Thoracic aorta (tissue), 2 donors: ENCODE results near the gene DCC. TPM values are rescaled to one million over a fixed set of nuclear protein-coding genes. Genes with fewer than 3 reads are reported as not detected.
"Not testable (repeated sequence)": the region's sequence is repeated elsewhere in the genome, so short reads cannot be mapped to it uniquely, and the experiment has no call there.

ENCODE experiments used
- ATAC-seq: fragments of 150-250 bp; one replicate; pipeline ENCODE4 v1.8.0; 2017; ENCODE audit warnings: low read depth; ENCODE audit not compliant: insufficient number of reproducible peaks, low FRiP score
- DNase-seq: peaks from one replicate; pipeline ENCODE4 v3.0.0-alpha.2; 2020; ENCODE audit warnings: low spot score
- H3K27ac ChIP-seq, 2 donors: fragments of 200-600 bp; sonication (generic); 1 replicate in 1 of 2; 2 replicates in 1 of 2; pipeline ENCODE4 v1.5.1; 2016; ENCODE audit warnings: mild to moderate bottlenecking in 2 of 2, moderate library complexity in 2 of 2
- H3K27me3 ChIP-seq: fragments of 200-600 bp; sonication (generic); replicated peaks from 2 replicates; pipeline ENCODE4 v1.6.0; 2016; ENCODE audit warnings: mild to moderate bottlenecking; ENCODE audit not compliant: insufficient read depth
- H3K36me3 ChIP-seq: fragments of 200-600 bp; sonication (generic); one replicate; pipeline ENCODE4 v1.5.1; 2016
- H3K4me1 ChIP-seq, 2 donors: fragments of 200-600 bp; sonication (generic); 1 replicate in 1 of 2; 2 replicates in 1 of 2; pipeline versions ENCODE4 v1.5.1 to v1.6.0; 2016; ENCODE audit warnings: low read depth in 2 of 2, mild to moderate bottlenecking in 1 of 2; ENCODE audit not compliant: control insufficient read depth in 1 of 2
- H3K4me3 ChIP-seq: fragments of 200-600 bp; sonication (generic); 2 replicates; pipeline ENCODE4 v1.5.1; 2016; ENCODE audit warnings: mild to moderate bottlenecking
- H3K9me3 ChIP-seq: fragments of 200-600 bp; sonication (generic); 2 replicates; pipeline ENCODE4 v1.5.1; 2016
- total RNA-seq, 2 donors: library from RNA; depleted of rRNA; stranded (reverse); fragments of >200 nt; gene quantifications; one replicate each; pipeline versions ENCODE4 v1.1.0 to v1.2.3, GENCODE V29; 2016
- TF ChIP-seq, protein P1 (sequence below): fragments of 200-600 bp; sonication (generic); IDR thresholded peaks from one replicate; pipeline ENCODE4 v1.5.1; 2019; ENCODE audit warnings: antibody characterized with exemption

DCC gene
- total RNA-seq, 2 donors from 2014 or later, result not detected

DNA sequence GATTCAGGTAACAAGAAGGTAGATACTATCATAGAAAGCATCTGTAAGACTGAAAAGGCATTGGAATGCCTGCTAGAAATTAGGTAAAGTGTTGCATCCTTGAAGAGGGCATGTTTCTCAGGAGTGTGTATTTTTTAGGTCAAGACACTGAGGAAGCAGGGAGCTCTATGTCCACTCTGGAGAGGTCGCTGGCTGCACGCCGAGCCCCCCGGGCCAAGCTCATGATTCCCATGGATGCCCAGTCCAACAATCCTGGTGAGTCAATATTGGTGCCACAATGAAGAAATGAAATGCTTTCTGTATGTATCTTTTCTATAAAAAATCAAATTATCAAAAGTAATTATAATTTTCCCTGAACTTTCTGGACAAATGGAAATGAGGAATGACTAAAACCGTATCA lies 1127.8 kb downstream of the DCC start:
- Histone ChIP-seq H3K9me3 (no peaks in the 10 kb centered on the region), H3K36me3 (no peaks in the 10 kb centered on the region), H3K4me1 (no peaks in the 10 kb centered on the region), H3K4me3 (no peak overlapping the region), H3K27ac (no peak overlapping the region), H3K27me3 (no peaks in the 10 kb centered on the region)
- DNase-seq (no peak), ATAC-seq (no peak)
- TF ChIP-seq, protein P1, sequence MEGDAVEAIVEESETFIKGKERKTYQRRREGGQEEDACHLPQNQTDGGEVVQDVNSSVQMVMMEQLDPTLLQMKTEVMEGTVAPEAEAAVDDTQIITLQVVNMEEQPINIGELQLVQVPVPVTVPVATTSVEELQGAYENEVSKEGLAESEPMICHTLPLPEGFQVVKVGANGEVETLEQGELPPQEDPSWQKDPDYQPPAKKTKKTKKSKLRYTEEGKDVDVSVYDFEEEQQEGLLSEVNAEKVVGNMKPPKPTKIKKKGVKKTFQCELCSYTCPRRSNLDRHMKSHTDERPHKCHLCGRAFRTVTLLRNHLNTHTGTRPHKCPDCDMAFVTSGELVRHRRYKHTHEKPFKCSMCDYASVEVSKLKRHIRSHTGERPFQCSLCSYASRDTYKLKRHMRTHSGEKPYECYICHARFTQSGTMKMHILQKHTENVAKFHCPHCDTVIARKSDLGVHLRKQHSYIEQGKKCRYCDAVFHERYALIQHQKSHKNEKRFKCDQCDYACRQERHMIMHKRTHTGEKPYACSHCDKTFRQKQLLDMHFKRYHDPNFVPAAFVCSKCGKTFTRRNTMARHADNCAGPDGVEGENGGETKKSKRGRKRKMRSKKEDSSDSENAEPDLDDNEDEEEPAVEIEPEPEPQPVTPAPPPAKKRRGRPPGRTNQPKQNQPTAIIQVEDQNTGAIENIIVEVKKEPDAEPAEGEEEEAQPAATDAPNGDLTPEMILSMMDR, result no peak

DNA sequence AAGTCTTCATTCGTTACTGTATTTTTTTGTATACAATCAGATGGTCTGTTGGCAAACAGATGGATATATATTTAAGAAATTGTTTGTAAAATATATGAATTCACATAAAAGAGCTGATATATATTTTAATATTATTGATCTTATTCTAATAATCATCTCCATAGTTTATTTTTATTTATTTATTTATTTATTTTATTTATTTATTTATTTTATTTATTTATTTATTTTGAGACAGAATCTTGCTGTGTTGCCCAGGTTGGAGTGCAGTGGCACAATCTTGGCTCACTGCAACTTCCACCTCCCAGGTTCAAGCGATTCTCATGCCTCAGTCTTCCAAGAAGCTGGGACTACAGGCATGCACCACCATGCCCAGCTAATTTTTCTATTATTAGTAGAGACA lies 1128.2 kb downstream of the DCC start:
- not testable (repeated sequence) for H3K36me3 ChIP-seq, H3K27ac ChIP-seq, ATAC-seq, DNase-seq, H3K4me3 ChIP-seq, H3K27me3 ChIP-seq, H3K9me3 ChIP-seq, H3K4me1 ChIP-seq

DNA sequence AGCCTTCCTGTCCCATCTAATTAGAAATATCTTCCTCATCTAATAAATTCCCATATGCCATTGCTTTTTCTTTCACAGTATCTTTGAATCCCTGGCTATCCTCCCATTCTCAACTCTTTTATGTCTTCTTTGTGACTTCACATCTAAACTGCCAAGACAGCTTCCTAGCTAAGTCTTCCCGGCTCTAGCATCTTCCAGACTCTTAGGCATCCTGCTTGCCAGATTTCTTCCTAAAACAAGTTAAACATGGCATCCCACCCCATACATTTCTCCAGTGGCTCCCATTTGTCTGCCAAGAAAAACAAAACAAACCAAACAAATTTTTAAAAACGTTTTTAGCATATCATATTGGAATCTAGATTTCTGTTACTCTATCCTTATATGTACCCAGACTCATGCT lies 1132.5 kb downstream of the DCC start:
- ATAC-seq, result no peak
- no peak for DNase-seq
- no peaks in the 10 kb centered on the region for H3K27me3 ChIP-seq

DNA sequence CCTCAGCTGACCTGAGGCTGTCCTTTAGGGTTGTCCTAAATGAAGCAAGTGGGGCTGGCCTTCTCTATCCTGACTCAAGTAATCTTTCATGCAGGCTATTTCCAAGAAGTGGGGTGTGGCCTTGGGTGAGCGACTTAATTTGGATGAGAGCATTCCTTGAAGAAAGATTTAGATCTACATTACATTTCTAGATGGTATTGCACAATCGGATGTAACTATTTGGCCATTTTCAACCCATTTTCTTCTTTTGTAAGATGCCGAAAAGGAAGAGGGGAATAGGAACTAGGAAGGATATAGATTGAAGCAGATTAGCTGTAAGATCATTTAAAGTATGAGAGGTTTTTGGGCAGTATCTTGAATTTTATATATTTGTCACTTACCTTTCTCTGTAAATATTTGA lies 1138.2 kb downstream of the DCC start:
- Histone ChIP-seq H3K9me3 (no peaks in the 10 kb centered on the region), H3K27ac (no peak overlapping the region), H3K36me3 (no peaks in the 10 kb centered on the region), H3K4me3 (no peak overlapping the region), H3K27me3 (no peaks in the 10 kb centered on the region), H3K4me1 (no peaks in the 10 kb centered on the region)
- no peak for DNase-seq
- TF ChIP-seq, protein P1, result no peak
- no peak for ATAC-seq

More for the DNA sequence above, 1132.5 kb downstream of the DCC start:
- no peak overlapping the region for H3K27ac ChIP-seq
- no peaks in the 10 kb centered on the region for H3K9me3 ChIP-seq
- no peaks in the 10 kb centered on the region for H3K36me3 ChIP-seq
- TF ChIP-seq, protein P1, result no peak
- H3K4me3 ChIP-seq, result no peak overlapping the region
- no peaks in the 10 kb centered on the region for H3K4me1 ChIP-seq

DNA sequence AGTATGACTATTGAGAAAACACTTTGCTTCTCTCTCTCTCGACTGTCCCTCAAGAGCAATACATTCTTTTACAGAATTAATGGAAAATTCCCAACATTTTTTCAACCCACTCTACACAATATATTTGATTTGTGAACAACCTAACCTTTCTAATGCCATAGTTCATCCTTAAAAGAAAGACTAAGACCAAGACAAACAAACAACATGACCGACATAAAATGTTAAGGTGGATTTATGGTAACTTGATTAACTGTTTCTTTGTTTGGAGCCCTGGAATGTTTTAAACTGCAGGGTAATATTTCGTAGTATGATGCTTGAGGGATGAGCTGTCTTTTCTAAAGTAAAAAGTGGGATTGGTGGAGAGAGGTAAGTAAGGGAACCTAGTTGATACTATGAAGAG lies 1146.3 kb downstream of the DCC start:
- H3K4me1 ChIP-seq, result no peaks in the 10 kb centered on the region
- no peak overlapping the region for H3K27ac ChIP-seq
- ATAC-seq (no peak), DNase-seq (no peak)
- TF ChIP-seq, protein P1, result no peak
- H3K9me3 ChIP-seq, result no peaks in the 10 kb centered on the region
- H3K36me3 ChIP-seq, result no peaks in the 10 kb centered on the region
- no peaks in the 10 kb centered on the region for H3K27me3 ChIP-seq
- no peak overlapping the region for H3K4me3 ChIP-seq

DNA sequence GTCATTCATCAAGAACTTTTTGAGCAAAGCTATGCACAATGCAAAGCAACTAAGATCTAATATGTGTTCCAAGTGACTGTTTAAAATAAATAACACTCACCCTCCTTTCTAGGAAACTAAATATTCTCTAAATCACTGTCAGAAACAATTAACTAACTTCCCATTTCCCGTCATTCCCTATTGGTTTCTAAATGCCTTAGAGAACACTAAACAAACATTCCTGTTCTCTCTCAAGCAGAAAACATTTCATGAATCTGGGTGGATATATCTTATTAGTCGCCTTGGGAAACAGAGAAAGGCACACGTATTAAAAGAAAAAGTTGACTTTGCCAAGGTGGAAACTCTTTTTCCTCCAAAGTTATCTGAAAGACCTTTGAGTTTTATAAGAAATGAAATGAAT lies 1149.3 kb downstream of the DCC start:
- DNase-seq, result no peak
- TF ChIP-seq, protein P1, result no peak
- Histone ChIP-seq H3K9me3 (no peaks in the 10 kb centered on the region), H3K36me3 (no peaks in the 10 kb centered on the region), H3K27me3 (no peaks in the 10 kb centered on the region), H3K4me1 (no peaks in the 10 kb centered on the region), H3K27ac (no peak overlapping the region), H3K4me3 (no peak overlapping the region)
- ATAC-seq, result no peak
